Body of pancreas (tissue), 4 donors: ENCODE measurements around the gene LMNA. TPM values are rescaled to one million over a fixed set of nuclear protein-coding genes. Genes with fewer than 3 reads are reported as not detected.
"Not testable (repeated sequence)": the region's sequence is repeated elsewhere in the genome, so short reads cannot be mapped to it uniquely, and the experiment has no call there.

Source experiments
- ATAC-seq: fragments of 150-250 bp; one replicate; pipeline ENCODE4 v1.9.1; 2016
- DNase-seq, 4 donors: peaks; one replicate each; pipeline ENCODE4 v3.0.0-alpha.2; 2019
- H3K27ac ChIP-seq, 4 donors: fragments of 200-600 bp; sonication (generic); 1 replicate in 3 of 4; 2 replicates in 1 of 4; pipeline versions ENCODE4 v1.5.1 to v1.6.1; 2016 to 2019; ENCODE audit warnings: mild to moderate bottlenecking in 1 of 4, mixed read lengths in 1 of 4, moderate library complexity in 1 of 4
- H3K27me3 ChIP-seq, 2 donors: fragments of 200-600 bp; sonication (generic); one replicate each; pipeline ENCODE4 v1.6.0; 2016; ENCODE audit warnings: mild to moderate bottlenecking in 1 of 2
- H3K36me3 ChIP-seq, 2 donors: fragments of 200-600 bp; sonication (generic); replicated peaks in 1 of 2; 2 replicates each; pipeline ENCODE4 v1.5.1; 2016; ENCODE audit warnings: low read depth in 2 of 2; ENCODE audit not compliant: insufficient read depth in 1 of 2
- H3K4me1 ChIP-seq: fragments of 200-600 bp; sonication (generic); one replicate; pipeline ENCODE4 v1.6.0; 2016
- H3K4me3 ChIP-seq, 2 donors: fragments of 200-600 bp; sonication (generic); 1 replicate in 1 of 2; 2 replicates in 1 of 2; pipeline ENCODE4 v1.5.1; 2016 to 2019
- H3K9me3 ChIP-seq, 3 donors: fragments of 200-600 bp; sonication (generic); 1 replicate in 2 of 3; 2 replicates in 1 of 3; pipeline ENCODE4 v1.5.1; 2016
- POLR2A ChIP-seq, 3 donors: fragments of 450-650 bp; IDR thresholded peaks; one replicate each; pipeline ENCODE4 v1.6.1; 2016; ENCODE audit warnings: antibody characterized with exemption in 3 of 3, mild to moderate bottlenecking in 2 of 3
- WGBS, 2 donors: methylation state at CpG; one replicate each; pipeline ENCODE4 v1.1.5; 2017; 5-methylcytosine and 5-hydroxymethylcytosine counted together
- intact Hi-C: fragments of 100-400 bp; cut with DNase I; formaldehyde crosslinking; loops from one replicate; pipeline ENCODE4 v1.15.1; 2023
- total RNA-seq, 2 donors: library from RNA; depleted of rRNA; stranded (reverse); fragments of >200 nt; gene quantifications; one replicate each; pipeline ENCODE4 v1.1.0, GENCODE V29; 2016
- TF ChIP-seq, protein P1 (sequence below), 7 experiments: fragments of 450-650 bp in 4 of 7; fragments of 200-600 bp in 3 of 7; sonication (generic) in 3 of 7; IDR thresholded peaks; one replicate each; pipeline ENCODE4 v1.5.1; 2016 to 2019; ENCODE audit warnings: antibody characterized with exemption in 7 of 7

LMNA gene
- total RNA-seq, 2 donors from 2014 or later, result 152 to 186 TPM

DNA sequence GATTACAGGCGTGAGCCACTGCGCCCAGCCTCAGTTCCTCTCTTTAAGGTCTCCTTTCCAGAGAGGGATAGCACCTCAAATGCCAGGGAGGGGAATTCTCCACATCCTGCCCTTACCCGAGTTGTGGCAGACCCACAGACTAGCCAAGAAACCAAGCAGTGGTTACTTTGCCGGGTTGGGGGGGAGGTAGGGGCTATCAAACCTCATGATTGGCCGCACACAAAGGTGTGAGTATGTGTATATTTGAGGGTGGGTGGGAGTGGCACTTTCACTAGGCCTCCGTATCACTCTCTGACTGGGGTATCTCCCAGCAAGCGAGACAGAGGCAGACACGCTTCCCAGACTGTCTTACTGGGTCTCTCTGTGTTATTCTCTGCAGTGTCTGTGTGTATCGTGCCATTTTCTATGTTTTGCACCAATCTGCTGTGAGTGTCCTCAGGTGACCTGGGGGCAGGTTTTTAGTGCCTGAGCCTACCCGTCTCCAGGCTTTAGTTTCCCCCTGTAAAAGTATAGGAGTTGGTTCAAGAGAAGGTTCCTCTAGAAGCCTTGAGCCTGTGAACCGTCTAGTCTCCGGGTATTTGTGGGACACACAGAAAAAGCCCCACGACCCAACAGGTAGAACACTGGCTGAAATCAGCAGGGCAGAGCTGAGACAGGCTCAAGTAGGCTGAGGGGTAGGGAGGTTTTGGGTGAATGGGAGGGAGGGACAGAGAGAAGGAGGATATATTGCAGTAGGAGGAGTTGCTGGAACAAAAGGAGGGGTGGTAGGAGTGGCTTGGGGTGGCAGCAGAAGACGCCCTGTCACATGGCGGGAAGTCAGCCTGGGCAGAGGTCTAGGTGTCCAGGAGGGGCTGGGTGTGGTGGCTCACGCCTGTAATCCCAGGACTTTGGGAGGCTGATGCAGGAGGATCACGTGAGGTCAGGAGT, 10.3 kb downstream of the LMNA start:
- ATAC-seq (no peak), DNase-seq (peak in 2 of 4 donors; percentile 37 to 43)
- H3K27ac ChIP-seq, result peak overlapping the region; percentile 92 to 98 (median 95)
- H3K27me3 ChIP-seq, result no peaks in the 10 kb centered on the region
- TF ChIP-seq, protein P1, sequence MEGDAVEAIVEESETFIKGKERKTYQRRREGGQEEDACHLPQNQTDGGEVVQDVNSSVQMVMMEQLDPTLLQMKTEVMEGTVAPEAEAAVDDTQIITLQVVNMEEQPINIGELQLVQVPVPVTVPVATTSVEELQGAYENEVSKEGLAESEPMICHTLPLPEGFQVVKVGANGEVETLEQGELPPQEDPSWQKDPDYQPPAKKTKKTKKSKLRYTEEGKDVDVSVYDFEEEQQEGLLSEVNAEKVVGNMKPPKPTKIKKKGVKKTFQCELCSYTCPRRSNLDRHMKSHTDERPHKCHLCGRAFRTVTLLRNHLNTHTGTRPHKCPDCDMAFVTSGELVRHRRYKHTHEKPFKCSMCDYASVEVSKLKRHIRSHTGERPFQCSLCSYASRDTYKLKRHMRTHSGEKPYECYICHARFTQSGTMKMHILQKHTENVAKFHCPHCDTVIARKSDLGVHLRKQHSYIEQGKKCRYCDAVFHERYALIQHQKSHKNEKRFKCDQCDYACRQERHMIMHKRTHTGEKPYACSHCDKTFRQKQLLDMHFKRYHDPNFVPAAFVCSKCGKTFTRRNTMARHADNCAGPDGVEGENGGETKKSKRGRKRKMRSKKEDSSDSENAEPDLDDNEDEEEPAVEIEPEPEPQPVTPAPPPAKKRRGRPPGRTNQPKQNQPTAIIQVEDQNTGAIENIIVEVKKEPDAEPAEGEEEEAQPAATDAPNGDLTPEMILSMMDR (IDR thresholded peaks at IDR 0.05), result no peak
- peak in 1 of 3 donors; percentile 18 for TF ChIP-seq POLR2A (IDR thresholded peaks at IDR 0.05)
- intact Hi-C loops, result no loop called here
- H3K4me3 ChIP-seq, result no peak overlapping the region
- WGBS, 2 donors, result 78 to 83% methylated on average over 16 to 17 of the region's 17 CpGs
- H3K36me3 ChIP-seq, result no peaks in the 10 kb centered on the region
- H3K9me3 ChIP-seq, result no peaks in the 10 kb centered on the region
- H3K4me1 ChIP-seq, result peaks cover 98% of the 10 kb centered on the region

DNA sequence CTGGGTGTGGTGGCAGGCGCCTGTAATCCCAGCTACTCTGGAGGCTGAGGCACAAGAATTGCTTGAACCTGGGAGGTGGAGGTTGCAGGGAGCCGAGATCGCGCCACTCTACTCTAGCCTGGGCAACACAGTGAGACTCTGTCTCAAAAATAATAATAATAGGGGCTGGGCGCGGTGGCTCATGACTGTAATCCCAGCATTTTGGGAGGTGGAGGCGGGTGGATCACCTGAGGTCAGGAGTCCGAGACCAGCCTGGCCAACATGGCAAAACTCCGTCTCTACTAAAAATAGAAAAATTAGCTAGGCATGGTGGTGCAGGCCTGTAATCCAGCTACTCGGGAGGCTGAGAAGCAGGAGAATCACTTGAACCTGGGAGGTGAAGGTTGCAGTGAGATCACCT, 11.0 kb downstream of the LMNA start:
- H3K9me3 ChIP-seq, H3K36me3 ChIP-seq, ATAC-seq, DNase-seq, H3K27me3 ChIP-seq, H3K4me3 ChIP-seq, intact Hi-C loops: not testable (repeated sequence)
- Histone ChIP-seq H3K27ac (peak overlapping the region; percentile 30 to 98 (median 94)), H3K4me1 (peaks cover 98% of the 10 kb centered on the region)
- WGBS, 2 donors, result 88 to 91% methylated on average over 10 of the region's 10 CpGs

DNA sequence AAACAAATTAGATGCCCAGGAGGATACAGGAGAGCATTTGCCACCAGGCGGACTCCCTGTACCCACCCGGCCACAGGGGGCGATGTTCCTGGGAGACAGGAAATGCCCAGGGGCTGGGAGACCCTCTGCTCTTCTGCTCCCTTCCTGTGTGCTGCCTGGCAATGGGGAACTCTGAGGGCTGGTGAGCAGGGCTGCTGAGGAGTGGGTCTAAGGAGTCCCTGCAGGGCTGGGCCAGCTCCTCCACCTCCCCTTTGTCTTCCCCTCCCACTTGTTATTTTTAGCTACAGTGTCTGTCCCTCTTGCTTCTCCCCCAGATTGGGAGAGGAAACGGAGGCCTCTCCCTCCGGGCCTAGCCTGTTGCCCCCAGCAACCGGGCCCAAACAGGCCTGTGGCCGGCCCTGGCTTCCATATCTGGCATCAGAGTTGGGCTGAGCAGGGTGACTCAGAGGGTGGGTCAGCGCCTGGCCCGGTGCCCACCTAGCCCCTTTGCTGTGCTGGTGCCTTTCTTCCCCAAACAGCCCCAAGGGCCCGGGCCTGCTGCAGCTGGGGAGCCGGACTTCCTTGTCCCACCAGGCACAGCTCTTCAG, 11.6 kb downstream of the LMNA start:
- Histone ChIP-seq H3K4me3 (no peak overlapping the region), H3K27ac (peak overlapping the region; percentile 53 to 98 (median 94)), H3K9me3 (no peaks in the 10 kb centered on the region), H3K36me3 (no peaks in the 10 kb centered on the region), H3K27me3 (no peaks in the 10 kb centered on the region), H3K4me1 (peaks cover 95% of the 10 kb centered on the region)
- intact Hi-C loops, result no loop called here
- peak; percentile 28 for ATAC-seq
- DNase-seq, result peak; percentile 73 to 87 (median 80)
- TF ChIP-seq, protein P1 (IDR thresholded peaks at IDR 0.05), result peak in 4 of 7 experiments; percentile 11 to 28 (median 15)
- TF ChIP-seq POLR2A (IDR thresholded peaks at IDR 0.05), result no peak
- WGBS, 2 donors, result 34 to 43% methylated on average over 11 of the region's 11 CpGs

DNA sequence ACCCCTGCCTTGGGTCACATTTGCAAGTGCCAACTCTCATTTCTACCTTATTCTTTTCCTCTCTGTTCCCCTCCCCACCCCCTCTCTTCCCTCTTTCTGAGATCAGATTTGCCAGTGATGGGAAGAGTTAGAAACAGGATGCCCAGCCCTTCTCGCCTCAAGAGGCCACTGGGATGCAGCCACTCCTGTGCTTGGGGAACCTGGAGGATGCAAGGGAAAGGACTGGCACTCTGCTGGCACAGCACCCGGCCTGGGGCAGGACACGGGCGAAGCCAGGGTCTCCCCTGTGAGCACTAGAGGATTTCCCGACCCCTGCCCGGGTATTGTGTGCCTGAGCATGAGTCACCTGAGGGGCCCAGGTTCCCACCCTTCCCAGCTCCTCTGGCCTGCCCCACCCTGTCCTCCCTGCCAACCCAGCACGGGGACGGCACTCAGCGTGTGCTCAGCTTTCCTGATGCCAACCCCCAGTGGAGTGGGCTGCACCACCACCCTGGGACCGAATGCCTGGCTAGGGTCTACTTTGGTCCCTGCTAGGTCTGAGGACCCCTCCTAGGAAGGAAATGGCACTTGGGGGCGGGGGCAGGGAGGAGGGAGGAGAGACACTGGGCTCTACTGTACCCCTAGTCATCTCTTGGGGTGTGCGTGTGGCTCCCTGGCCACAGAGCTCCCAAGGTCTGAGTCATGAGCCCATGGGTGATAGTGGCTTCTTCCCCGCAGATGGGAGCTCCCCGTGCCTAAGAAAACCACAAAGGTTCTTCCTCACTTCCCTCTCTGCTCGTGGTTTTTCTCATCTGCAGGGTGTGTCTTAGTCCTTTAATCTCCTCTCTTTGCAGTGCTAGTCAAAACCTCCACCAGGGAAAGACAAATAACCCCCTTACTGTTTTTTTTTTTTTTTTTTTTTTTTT, 12.4 kb downstream of the LMNA start:
- TF ChIP-seq, protein P1 (IDR thresholded peaks at IDR 0.05), result no peak
- TF ChIP-seq POLR2A (IDR thresholded peaks at IDR 0.05), result no peak
- no peaks in the 10 kb centered on the region for H3K27me3 ChIP-seq
- DNase-seq, result peak in 1 of 4 donors; percentile 66
- H3K4me3 ChIP-seq, result no peak overlapping the region
- H3K9me3 ChIP-seq, result no peaks in the 10 kb centered on the region
- peaks cover 88% of the 10 kb centered on the region for H3K4me1 ChIP-seq
- WGBS, 2 donors, result 69 to 76% methylated on average over 6 to 15 of the region's 15 CpGs
- ATAC-seq, result no peak
- intact Hi-C loops, result no loop called here
- peaks cover 0 to 2% of the 10 kb centered on the region in 2 donors for H3K36me3 ChIP-seq
- peak overlapping the region; percentile 53 to 98 (median 94) for H3K27ac ChIP-seq
